Cardiac muscle cell (in vitro differentiated cells and primary cell): ENCODE results near the gene ATRNL1. TPM values are rescaled to one million over a fixed set of nuclear protein-coding genes. Genes with fewer than 3 reads are reported as not detected.

ENCODE experiments used
- DNase-seq, 2 donors: peaks; one replicate each; pipeline versions ENCODE4 v3.0.0 to v3.0.0-alpha.2; 2010 to 2017; ENCODE audit warnings: low read depth in 1 of 2, low spot score in 1 of 2
- H3K27ac ChIP-seq: fragments of 200-600 bp; sonication (generic); 2 replicates; pipeline ENCODE4 v1.5.1; 2016
- H3K27me3 ChIP-seq: fragments of 200-600 bp; sonication (generic); 2 replicates; pipeline ENCODE4 v1.6.0; 2016; ENCODE audit warnings: control low read depth
- H3K36me3 ChIP-seq: fragments of 200-600 bp; sonication (generic); 2 replicates; pipeline ENCODE4 v1.5.1; 2016; ENCODE audit warnings: control low read depth
- H3K4me1 ChIP-seq: fragments of 200-600 bp; sonication (generic); 2 replicates; pipeline ENCODE4 v1.8.1; 2017; ENCODE audit warnings: low read depth, mild to moderate bottlenecking, mixed run types
- H3K4me3 ChIP-seq: fragments of 200-600 bp; sonication (generic); 2 replicates; pipeline ENCODE4 v1.5.1; 2016; ENCODE audit warnings: mild to moderate bottlenecking
- H3K9me3 ChIP-seq: fragments of 200-600 bp; sonication (generic); 2 replicates; pipeline ENCODE4 v1.5.1; 2017; ENCODE audit warnings: low read depth, mild to moderate bottlenecking, control low read depth
- polyA plus RNA-seq: library from polyadenylated mRNA; unstranded; fragments of >200 nt; fragmentation: Nextera tagmentation; extraction: Ambion mirVana; gene quantifications from 2 replicates; pipeline ENCODE4 v1.2.1, GENCODE V29; 2016
- total RNA-seq: library from RNA; depleted of rRNA; stranded (reverse); fragments of >200 nt; gene quantifications from 2 replicates; pipeline ENCODE4 v1.2.3, GENCODE V29; 2016
- TF ChIP-seq, protein P1 (sequence below): IDR thresholded peaks from 2 replicates; pipeline ENCODE4 v1.5.1; 2012; ENCODE audit warnings: low read depth, mild to moderate bottlenecking, low read length

The ATRNL1 gene
- total and polyA plus RNA-seq, 2 experiments from 2014 or later = 4.5 to 14.1 TPM

DNA sequence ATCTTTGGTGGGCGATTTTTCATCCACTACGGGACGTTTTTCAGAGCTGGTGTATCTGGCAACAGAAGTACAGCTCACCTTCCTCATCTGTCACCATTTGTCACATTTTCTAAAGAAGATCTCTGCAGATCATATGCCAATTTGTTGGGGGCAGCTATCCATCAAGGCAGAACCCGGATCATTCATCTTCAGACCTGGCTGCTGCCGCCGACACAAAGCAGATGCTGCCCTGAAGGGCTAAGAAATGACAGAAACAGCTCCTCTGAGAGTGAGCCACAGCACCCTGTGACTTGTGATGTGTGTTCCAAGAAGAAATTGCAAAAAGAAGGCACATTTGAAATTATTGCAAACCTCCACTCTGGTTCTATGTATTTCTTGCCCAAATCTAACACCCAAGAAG lies 888.9 kb downstream of the ATRNL1 start:
- no peak for DNase-seq
- Histone ChIP-seq H3K4me3 (no peak overlapping the region), H3K27me3 (no peaks in the 10 kb centered on the region), H3K27ac (no peak overlapping the region), H3K4me1 (no peaks in the 10 kb centered on the region), H3K9me3 (no peaks in the 10 kb centered on the region), H3K36me3 (no peaks in the 10 kb centered on the region)
- TF ChIP-seq, protein P1, sequence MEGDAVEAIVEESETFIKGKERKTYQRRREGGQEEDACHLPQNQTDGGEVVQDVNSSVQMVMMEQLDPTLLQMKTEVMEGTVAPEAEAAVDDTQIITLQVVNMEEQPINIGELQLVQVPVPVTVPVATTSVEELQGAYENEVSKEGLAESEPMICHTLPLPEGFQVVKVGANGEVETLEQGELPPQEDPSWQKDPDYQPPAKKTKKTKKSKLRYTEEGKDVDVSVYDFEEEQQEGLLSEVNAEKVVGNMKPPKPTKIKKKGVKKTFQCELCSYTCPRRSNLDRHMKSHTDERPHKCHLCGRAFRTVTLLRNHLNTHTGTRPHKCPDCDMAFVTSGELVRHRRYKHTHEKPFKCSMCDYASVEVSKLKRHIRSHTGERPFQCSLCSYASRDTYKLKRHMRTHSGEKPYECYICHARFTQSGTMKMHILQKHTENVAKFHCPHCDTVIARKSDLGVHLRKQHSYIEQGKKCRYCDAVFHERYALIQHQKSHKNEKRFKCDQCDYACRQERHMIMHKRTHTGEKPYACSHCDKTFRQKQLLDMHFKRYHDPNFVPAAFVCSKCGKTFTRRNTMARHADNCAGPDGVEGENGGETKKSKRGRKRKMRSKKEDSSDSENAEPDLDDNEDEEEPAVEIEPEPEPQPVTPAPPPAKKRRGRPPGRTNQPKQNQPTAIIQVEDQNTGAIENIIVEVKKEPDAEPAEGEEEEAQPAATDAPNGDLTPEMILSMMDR = no peak

DNA sequence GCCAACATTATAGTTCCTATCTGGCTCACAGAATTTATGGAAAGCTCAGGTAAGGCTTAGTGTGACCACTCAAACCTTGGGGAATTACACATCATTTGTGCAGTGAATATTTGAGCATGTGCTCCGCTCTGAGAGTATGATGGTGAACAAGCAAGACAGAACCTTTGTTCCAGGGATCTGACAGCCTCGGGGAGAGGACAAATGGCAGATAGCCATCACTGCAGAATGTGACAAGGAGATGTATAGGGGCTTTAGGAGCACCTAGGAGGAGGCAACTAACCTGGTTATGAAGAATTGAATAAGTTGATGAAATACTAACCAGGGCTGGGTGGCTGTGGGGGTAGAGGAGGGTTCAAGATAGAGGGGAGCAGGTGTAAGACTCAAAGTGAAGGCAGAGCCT lies 889.4 kb downstream of the ATRNL1 start:
- TF ChIP-seq, protein P1 = no peak
- Histone ChIP-seq H3K27ac (no peak overlapping the region), H3K9me3 (no peaks in the 10 kb centered on the region), H3K27me3 (no peaks in the 10 kb centered on the region), H3K4me1 (no peaks in the 10 kb centered on the region), H3K4me3 (no peak overlapping the region), H3K36me3 (no peaks in the 10 kb centered on the region)
- DNase-seq = no peak

DNA sequence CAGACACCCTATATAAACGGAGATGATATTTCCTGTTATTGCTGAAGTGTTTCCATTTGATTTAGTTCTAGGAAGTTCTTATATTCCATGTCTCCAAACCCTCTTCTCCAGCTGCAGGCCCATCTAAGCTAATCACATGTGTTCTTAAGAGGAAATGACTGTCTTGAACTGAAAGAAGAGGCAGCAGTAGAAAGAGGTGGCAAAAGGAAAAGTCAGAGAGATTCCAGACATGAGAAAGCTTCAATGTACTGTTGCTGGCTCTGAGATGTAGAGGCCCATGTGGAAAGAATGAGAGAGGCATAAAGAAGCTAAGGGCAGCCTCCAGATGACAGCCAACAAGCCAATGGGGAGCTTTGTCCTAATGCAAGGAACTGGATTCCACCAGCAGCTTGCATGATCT lies 892.6 kb downstream of the ATRNL1 start:
- Histone ChIP-seq H3K27ac (no peak overlapping the region), H3K9me3 (no peaks in the 10 kb centered on the region), H3K36me3 (no peaks in the 10 kb centered on the region), H3K27me3 (no peaks in the 10 kb centered on the region), H3K4me3 (no peak overlapping the region), H3K4me1 (no peaks in the 10 kb centered on the region)
- TF ChIP-seq, protein P1 = no peak
- DNase-seq = no peak

DNA sequence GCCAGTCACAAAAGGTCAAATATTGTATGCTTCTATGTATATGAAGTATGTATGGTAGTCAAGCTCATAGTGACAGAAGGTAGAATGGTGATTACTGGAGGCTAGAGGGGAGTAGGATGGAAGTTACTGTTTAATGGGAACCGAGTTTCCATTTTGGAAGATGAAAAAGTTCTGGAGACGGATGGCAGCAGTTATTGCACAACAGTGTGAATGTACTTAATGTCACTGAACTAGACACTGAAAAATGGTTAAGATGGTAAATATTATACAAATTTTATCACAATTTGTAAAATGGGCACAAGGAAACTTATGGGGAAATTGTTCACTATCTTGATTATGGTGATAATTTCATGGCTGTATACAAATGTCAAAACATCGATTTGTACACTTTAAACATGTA lies 895.2 kb downstream of the ATRNL1 start:
- Histone ChIP-seq H3K9me3 (no peaks in the 10 kb centered on the region), H3K36me3 (no peaks in the 10 kb centered on the region), H3K27ac (no peak overlapping the region), H3K27me3 (no peaks in the 10 kb centered on the region), H3K4me1 (no peaks in the 10 kb centered on the region), H3K4me3 (no peak overlapping the region)
- DNase-seq = no peak
- TF ChIP-seq, protein P1 = no peak

DNA sequence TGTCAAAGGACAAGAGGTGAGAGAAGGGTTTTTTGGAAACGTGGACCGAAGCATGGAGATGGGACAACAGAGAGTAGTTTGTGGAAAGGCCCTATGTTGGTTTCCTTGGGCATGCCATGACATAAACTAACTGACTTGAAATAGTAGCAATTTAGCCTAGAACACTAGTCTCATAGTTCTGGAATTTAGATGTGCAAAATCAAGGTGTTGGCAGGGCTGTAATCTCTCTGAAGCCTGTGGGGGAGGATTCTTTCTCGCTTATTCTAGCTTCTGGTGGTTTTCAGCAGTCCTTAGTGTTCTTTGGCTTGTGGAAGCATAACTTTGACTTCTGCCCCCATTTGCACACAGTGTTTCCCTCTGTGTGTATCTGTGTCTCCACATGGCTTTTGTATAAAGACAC lies 896.5 kb downstream of the ATRNL1 start:
- no peaks in the 10 kb centered on the region for H3K27me3 ChIP-seq
- TF ChIP-seq, protein P1 = no peak
- no peak overlapping the region for H3K4me3 ChIP-seq
- no peak for DNase-seq
- H3K27ac ChIP-seq = no peak overlapping the region
- H3K36me3 ChIP-seq = no peaks in the 10 kb centered on the region
- no peaks in the 10 kb centered on the region for H3K9me3 ChIP-seq
- no peaks in the 10 kb centered on the region for H3K4me1 ChIP-seq

DNA sequence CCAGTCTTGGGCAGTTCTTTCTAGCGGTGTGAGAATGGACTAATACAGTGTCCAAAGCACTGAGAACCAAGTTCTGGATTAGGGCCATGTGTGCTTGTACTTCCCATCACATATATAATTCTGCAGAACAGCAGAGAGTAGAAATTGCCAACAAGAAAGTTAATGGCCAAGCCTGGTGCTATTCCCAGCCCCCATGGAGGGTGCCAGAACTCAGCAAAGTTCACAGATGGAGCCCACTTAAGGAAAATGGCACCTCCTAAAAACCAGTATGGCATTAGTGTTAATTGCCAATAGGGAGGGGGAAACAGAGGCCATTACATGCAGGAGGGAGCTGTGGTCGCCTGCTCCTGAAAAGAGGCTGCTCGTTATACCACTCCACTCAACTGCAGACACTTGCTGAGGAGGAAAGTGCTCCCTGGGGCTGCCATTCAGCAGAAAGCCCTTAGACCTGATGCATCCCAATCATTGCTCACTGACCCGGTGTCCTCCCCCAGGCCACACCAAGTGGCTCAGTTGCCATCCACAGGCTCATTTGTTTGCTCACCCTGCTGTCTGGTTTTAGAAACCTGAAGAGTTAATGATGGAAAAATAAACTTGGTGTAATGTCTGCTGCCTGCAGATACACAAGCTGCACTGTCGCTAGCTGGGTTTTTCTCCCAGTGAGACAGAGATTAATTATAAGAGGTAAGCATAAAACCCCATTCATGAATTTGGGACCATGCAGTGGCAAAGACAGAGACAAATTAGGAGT lies 899.2 kb downstream of the ATRNL1 start:
- no peaks in the 10 kb centered on the region for H3K4me1 ChIP-seq
- no peak overlapping the region for H3K4me3 ChIP-seq
- no peaks in the 10 kb centered on the region for H3K9me3 ChIP-seq
- H3K36me3 ChIP-seq = no peaks in the 10 kb centered on the region
- H3K27me3 ChIP-seq = no peaks in the 10 kb centered on the region
- H3K27ac ChIP-seq = no peak overlapping the region
- DNase-seq = no peak
- TF ChIP-seq, protein P1 = no peak
